Activated CD8-positive, alpha-beta T cell treated with anti-CD3 and anti-CD28 coated beads, Interleukin-2, amount 10 ng/mL, durations not matched to agents 7 days and 5 days (primary cell): ENCODE results near the gene KRT86. TPM values are rescaled to one million over a fixed set of nuclear protein-coding genes. Genes with fewer than 3 reads are reported as not detected.
"Not testable (repeated sequence)": the region's sequence is repeated elsewhere in the genome, so short reads cannot be mapped to it uniquely, and the experiment has no call there.

Experiments
- ATAC-seq: fragments of 150-1000 bp; cut with Tn5 transposase; one replicate; pipeline ENCODE4 v1.10.0; 2021; ENCODE audit warnings: moderate library complexity
- CTCF ChIA-PET: fragments of 350-600 bp; sonication (Branson Sonifier 250); formaldehyde crosslinking; loops from one replicate; lab custom pipeline; 2021; ENCODE audit warnings: antibody characterized with exemption; lab: Charles Lee
- POLR2A ChIA-PET: fragments of 350-600 bp; sonication (Branson Sonifier 250); formaldehyde crosslinking; loops from one replicate; lab custom pipeline; 2021; ENCODE audit warnings: antibody characterized with exemption; lab: Charles Lee
- DNase-seq: peaks from one replicate; pipeline ENCODE4 v3.0.0-alpha.2; 2020
- H3K27ac Mint-ChIP-seq: one replicate; pipeline ENCODE4 v1.8.0; 2021; ENCODE audit warnings: mild to moderate bottlenecking, mixed read lengths
- H3K27me3 Mint-ChIP-seq: one replicate; pipeline ENCODE4 v1.8.0; 2021; ENCODE audit warnings: low read depth, mixed read lengths
- H3K36me3 Mint-ChIP-seq: one replicate; pipeline ENCODE4 v1.8.0; 2021; ENCODE audit warnings: low read depth, mixed read lengths
- H3K4me1 Mint-ChIP-seq: one replicate; pipeline ENCODE4 v1.8.0; 2021; ENCODE audit warnings: low read depth, mixed read lengths
- H3K4me3 Mint-ChIP-seq: one replicate; pipeline ENCODE4 v1.8.0; 2021; ENCODE audit warnings: mild to moderate bottlenecking, mixed read lengths
- H3K9me3 Mint-ChIP-seq: one replicate; pipeline ENCODE4 v1.8.0; 2022; ENCODE audit warnings: mixed read lengths; ENCODE audit not compliant: insufficient read depth
- total RNA-seq, 2 experiments: library from RNA; stranded (reverse); gene quantifications; one replicate each; pipeline ENCODE4 v1.2.3, GENCODE V29; 2021

Gene KRT86
- total RNA-seq, 2 experiments from 2014 or later = 1.1 TPM

DNA sequence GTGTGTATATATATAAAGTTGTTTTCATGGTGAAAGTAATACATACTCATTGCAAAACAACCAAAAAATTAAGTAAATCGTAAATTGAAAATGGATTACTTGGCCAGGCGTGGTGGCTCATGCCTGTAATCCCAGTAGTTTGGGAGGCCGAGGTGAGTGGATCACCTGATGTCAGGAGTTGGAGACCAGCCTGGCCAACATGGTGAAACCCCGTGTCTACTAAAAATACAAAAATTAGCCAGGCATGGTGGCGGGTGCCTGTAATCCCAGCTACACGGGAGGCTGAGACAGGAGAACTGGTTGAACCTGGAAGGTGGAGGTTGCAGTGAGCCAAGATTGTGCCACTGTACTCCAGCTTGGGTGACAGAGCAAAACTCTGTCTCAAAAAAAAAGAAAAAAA, 34.2 kb upstream of the KRT86 start:
- H3K9me3 Mint-ChIP-seq, POLR2A ChIA-PET, H3K36me3 Mint-ChIP-seq, H3K4me3 Mint-ChIP-seq, DNase-seq, ATAC-seq, CTCF ChIA-PET, H3K27me3 Mint-ChIP-seq, H3K27ac Mint-ChIP-seq: not testable (repeated sequence)
- H3K4me1 Mint-ChIP-seq = peaks cover 32% of the 10 kb centered on the region

DNA sequence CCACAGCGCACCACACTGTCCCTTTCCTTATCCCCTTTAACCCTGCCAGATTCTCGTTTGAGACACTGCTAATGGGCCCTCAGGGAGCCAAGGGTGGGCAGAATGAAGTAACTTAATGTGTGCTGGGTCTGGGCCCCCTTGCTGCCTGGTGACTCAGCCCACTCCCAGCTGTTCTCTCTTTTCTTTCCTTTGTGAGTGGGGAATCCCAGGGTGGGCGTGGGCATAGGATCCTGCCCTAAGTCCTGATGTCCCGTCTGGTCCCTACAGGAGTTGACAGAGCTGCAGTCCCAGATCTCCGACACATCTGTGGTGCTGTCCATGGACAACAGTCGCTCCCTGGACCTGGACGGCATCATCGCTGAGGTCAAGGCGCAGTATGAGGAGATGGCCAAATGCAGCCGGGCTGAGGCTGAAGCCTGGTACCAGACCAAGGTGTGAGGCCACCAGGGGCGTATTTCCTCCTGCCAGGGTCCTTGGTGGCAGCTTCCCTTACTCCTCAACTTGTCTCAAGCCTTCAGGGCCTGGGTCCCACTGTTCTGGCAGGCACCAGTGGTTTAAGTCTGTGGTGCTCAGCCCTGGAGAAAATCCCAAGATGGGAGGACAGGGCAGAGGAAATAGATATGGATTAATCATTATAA, 33.1 kb upstream of the KRT86 start:
- CTCF ChIA-PET = no interaction called here
- Mint-ChIP-seq H3K27me3 (peaks cover 5% of the 10 kb centered on the region), H3K4me1 (peaks cover 42% of the 10 kb centered on the region), H3K36me3 (no peaks in the 10 kb centered on the region), H3K9me3 (no peaks in the 10 kb centered on the region), H3K4me3 (no peak overlapping the region), H3K27ac (no peak overlapping the region)
- POLR2A ChIA-PET = no interaction called here
- ATAC-seq (no peak), DNase-seq (no peak)

DNA sequence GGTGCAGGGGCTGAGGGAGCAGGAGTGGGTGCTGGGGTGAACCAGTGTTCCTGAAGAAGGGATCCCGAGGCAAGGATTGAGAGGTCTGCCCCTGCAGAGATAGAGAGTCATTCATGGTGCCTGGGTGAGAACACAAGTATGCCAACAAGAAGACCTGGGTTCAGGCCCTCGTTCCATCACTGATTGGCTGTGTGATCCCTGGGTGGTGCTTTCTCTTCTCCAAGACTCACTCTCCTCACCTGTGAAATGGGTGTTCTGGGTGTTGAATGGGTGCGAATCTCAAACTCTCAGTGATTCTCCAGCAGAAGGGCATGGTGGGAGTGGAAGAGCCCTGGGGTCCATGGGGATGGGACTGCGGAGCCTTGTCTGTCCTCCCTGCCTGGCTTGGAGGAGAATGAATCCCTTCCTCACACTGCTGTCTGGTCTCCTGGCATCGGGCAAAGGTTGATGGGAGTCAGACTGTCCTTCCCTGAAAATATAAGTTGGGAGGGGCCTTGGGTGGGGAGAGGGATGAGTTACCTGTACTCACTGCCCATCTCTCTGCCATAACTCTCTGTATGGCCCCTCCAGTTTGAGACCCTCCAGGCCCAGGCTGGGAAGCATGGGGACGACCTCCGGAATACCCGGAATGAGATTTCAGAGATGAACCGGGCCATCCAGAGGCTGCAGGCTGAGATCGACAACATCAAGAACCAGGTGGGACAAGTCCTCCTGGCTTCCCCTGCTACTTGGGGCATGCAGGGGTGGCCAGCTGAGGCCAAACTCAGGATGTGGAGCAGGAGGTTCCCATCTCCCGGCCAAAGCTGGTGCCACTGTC, 31.8 kb upstream of the KRT86 start:
- no peaks in the 10 kb centered on the region for H3K36me3 Mint-ChIP-seq
- H3K4me3 Mint-ChIP-seq = no peak overlapping the region
- peak overlapping the region; percentile 91 for H3K27ac Mint-ChIP-seq
- no peaks in the 10 kb centered on the region for H3K9me3 Mint-ChIP-seq
- DNase-seq (no peak), ATAC-seq (no peak)
- H3K27me3 Mint-ChIP-seq = peaks cover 5% of the 10 kb centered on the region
- H3K4me1 Mint-ChIP-seq = peaks cover 56% of the 10 kb centered on the region
- POLR2A ChIA-PET = no interaction called here
- CTCF ChIA-PET = interaction anchor here (0.8 to 2.3 kb wide), 3 partner anchors 9 to 29 kb away, joined by 3 to 15 read pairs (median 3); no protein-coding TSS in a partner anchor

- peak overlapping the region; percentile 91 for H3K27ac Mint-ChIP-seq
- no peaks in the 10 kb centered on the region for H3K9me3 Mint-ChIP-seq
- no peaks in the 10 kb centered on the region for H3K36me3 Mint-ChIP-seq
- peaks cover 61% of the 10 kb centered on the region for H3K4me1 Mint-ChIP-seq
- ChIA-PET CTCF (interaction anchor here (0.8 to 4.1 kb wide), 7 partner anchors 9 to 136 kb away, joined by 3 to 33 read pairs (median 3); no protein-coding TSS in a partner anchor), POLR2A (no interaction called here)
- ATAC-seq (no peak), DNase-seq (no peak)
- H3K4me3 Mint-ChIP-seq = peak overlapping the region; percentile 69
- H3K27me3 Mint-ChIP-seq = peaks cover 5% of the 10 kb centered on the region
These were observed 31.1 kb upstream of the KRT86 start for GRCh38 chr12:52243259-52243855.

DNA sequence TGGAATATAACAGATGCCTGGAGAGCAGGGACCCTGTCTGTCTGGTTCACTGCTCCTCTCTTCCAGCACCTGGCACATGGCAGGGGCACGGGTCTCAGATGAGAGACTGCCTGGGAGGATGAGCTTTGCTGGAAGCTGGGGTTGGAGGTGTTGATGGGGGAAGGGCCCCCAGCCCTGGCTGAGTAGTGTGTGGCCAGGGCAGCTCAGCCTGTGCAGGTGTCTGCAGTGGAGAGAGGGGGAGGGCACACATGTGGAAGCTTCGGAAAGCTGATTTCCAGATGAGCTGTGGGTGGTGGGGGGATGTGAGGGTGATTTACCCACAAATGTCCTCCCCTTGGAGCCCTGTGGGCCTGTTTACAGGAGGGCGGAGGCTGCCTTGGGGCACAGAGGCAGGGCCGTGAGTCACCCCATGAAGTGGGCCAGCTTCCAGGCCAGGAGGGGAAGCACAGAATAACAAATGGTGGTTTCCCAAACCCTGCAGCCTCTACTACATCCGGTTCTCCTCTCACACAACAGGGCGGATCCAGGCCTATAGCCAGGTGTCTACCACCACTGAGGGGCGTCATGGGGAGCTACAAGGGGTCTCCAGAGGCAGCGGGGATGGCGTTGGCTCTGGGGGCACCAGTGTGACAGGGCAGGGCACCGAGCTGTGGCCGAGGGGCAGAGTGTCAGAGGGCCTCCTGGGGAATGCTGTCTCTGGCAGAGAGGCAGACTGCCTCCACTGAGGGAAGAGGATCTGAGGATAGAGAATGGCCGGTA, 30.4 kb upstream of the KRT86 start:
- peaks cover 5% of the 10 kb centered on the region for H3K27me3 Mint-ChIP-seq
- ATAC-seq (peak; percentile 93), DNase-seq (peak; percentile 75)
- POLR2A ChIA-PET = interaction anchor here (1.0 to 1.1 kb wide), 2 partner anchors 8 to 16 kb away, joined by 3 to 5 read pairs; no protein-coding TSS in a partner anchor
- H3K36me3 Mint-ChIP-seq = no peaks in the 10 kb centered on the region
- no peaks in the 10 kb centered on the region for H3K9me3 Mint-ChIP-seq
- CTCF ChIA-PET = interaction anchor here (0.6 to 4.1 kb wide), 8 partner anchors 8 to 135 kb away, joined by 3 to 33 read pairs (median 4); no protein-coding TSS in a partner anchor
- peak overlapping the region; percentile 69 for H3K4me3 Mint-ChIP-seq
- H3K4me1 Mint-ChIP-seq = peaks cover 67% of the 10 kb centered on the region
- H3K27ac Mint-ChIP-seq = peak overlapping the region; percentile 91

GRCh38 chr12:52244615-52244994, 29.8 kb upstream of the KRT86 start:
- ChIA-PET CTCF (interaction anchor here (1.0 to 4.1 kb wide), 6 partner anchors 7 to 135 kb away, joined by 3 to 33 read pairs (median 8); no protein-coding TSS in a partner anchor), POLR2A (interaction anchor here (1.0 to 1.1 kb wide), 2 partner anchors 8 to 15 kb away, joined by 3 to 5 read pairs; no protein-coding TSS in a partner anchor)
- Mint-ChIP-seq H3K4me1 (peaks cover 72% of the 10 kb centered on the region), H3K27me3 (peaks cover 6% of the 10 kb centered on the region), H3K36me3 (peaks cover 3% of the 10 kb centered on the region), H3K4me3 (peak overlapping the region; percentile 69), H3K9me3 (no peaks in the 10 kb centered on the region), H3K27ac (peak overlapping the region; percentile 91)
- no peak for ATAC-seq
- no peak for DNase-seq

DNA sequence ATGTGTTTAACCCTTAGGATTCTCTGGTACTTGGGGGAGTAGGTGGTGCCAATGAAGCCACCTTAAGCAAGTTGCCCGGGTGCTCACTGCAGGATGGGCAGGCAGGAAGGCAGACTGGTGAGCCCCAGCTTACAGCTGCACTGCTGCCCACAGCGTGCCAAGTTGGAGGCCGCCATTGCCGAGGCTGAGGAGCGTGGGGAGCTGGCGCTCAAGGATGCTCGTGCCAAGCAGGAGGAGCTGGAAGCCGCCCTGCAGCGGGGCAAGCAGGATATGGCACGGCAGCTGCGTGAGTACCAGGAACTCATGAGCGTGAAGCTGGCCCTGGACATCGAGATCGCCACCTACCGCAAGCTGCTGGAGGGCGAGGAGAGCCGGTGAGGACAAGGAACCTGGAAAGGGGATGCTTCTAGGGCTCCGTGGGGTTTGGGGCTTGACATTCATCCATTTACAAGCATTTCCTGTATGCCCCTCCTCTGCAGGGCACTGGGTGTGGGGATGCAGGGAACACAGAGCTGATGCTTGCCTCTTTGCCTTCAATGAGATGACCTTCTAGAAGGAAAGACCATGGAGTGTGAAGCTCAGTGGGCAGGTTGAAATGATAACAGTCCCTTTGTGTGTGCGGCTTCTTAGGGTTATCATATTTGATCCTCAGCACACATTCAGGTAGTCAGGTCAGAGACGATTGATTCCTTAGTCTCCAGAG, 29.0 kb upstream of the KRT86 start:
- no peak for DNase-seq
- Mint-ChIP-seq H3K4me1 (peaks cover 79% of the 10 kb centered on the region), H3K27ac (peak overlapping the region; percentile 91), H3K9me3 (no peaks in the 10 kb centered on the region), H3K36me3 (peaks cover 8% of the 10 kb centered on the region), H3K4me3 (peak overlapping the region; percentile 69), H3K27me3 (peaks cover 10% of the 10 kb centered on the region)
- ChIA-PET POLR2A (interaction anchor here (0.6 kb wide), 1 partner anchor 14 kb away, joined by 3 read pairs; no protein-coding TSS in a partner anchor), CTCF (interaction anchor here (1.6 to 4.1 kb wide), 4 partner anchors 11 to 83 kb away, joined by 4 to 33 read pairs (median 9); no protein-coding TSS in a partner anchor)
- no peak for ATAC-seq

- peaks cover 7% of the 10 kb centered on the region for H3K27me3 Mint-ChIP-seq
- peak overlapping the region; percentile 91 for H3K27ac Mint-ChIP-seq
- peaks cover 84% of the 10 kb centered on the region for H3K4me1 Mint-ChIP-seq
- H3K4me3 Mint-ChIP-seq = peak overlapping the region; percentile 69
- no peak for ATAC-seq
- no peak for DNase-seq
- no peaks in the 10 kb centered on the region for H3K9me3 Mint-ChIP-seq
- H3K36me3 Mint-ChIP-seq = peaks cover 10% of the 10 kb centered on the region
- POLR2A ChIA-PET = no interaction called here
- CTCF ChIA-PET = interaction anchor here (1.6 to 4.1 kb wide), 4 partner anchors 10 to 83 kb away, joined by 4 to 33 read pairs (median 9); no protein-coding TSS in a partner anchor
These were observed 28.4 kb upstream of the KRT86 start for GRCh38 chr12:52245962-52246569.

GRCh38 chr12:52246720-52247621, 27.5 kb upstream of the KRT86 start:
- Mint-ChIP-seq H3K36me3 (peaks cover 18% of the 10 kb centered on the region), H3K4me1 (peaks cover 93% of the 10 kb centered on the region)
- no peak for ATAC-seq

More at GRCh38 chr12:52246720-52247621, 27.5 kb upstream of the KRT86 start:
- CTCF ChIA-PET = interaction anchor here (1.6 to 4.1 kb wide), 4 partner anchors 9 to 84 kb away, joined by 4 to 33 read pairs (median 9); no protein-coding TSS in a partner anchor
- Mint-ChIP-seq H3K27ac (peak overlapping the region; percentile 91), H3K9me3 (no peaks in the 10 kb centered on the region), H3K4me3 (peak overlapping the region; percentile 69), H3K27me3 (peaks cover 7% of the 10 kb centered on the region)
- no peak for DNase-seq
- POLR2A ChIA-PET = no interaction called here
